HepG2 (cell line): ENCODE measurements around the gene BUB1B.

Experiments used
- CEBPB ChIP-seq: IDR thresholded peaks from 2 replicates; pipeline ENCODE4 v1.6.1; 2011; ENCODE audit warnings: low read depth, low read length, improper control_type of control experiment, borderline replicate concordance
- CTCF ChIP-seq: sonication (generic); formaldehyde crosslinking; IDR thresholded peaks from 2 replicates; pipeline ENCODE4 v1.5.0; 2020; ENCODE audit warnings: mild to moderate bottlenecking, missing genetic modification reagents, moderate library complexity
- ETV5 ChIP-seq: IDR thresholded peaks from 2 replicates; pipeline ENCODE4 v1.6.1; 2018; ENCODE audit warnings: missing biosample characterization, missing genetic modification reagents, inconsistent platforms, borderline replicate concordance
- MXD4 ChIP-seq: IDR thresholded peaks from 2 replicates; pipeline ENCODE4 v1.6.1; 2016; ENCODE audit warnings: mild to moderate bottlenecking, missing biosample characterization, missing genetic modification reagents
- RAD21 ChIP-seq: fragments of 450-650 bp; formaldehyde crosslinking; IDR thresholded peaks from 2 replicates; pipeline ENCODE4 v1.5.0; 2020; ENCODE audit warnings: mild to moderate bottlenecking
- SUZ12 ChIP-seq: fragments of 150-350 bp; IDR thresholded peaks from 2 replicates; pipeline ENCODE4 v1.6.1; 2014; ENCODE audit warnings: low read depth, low read length
- TF ChIP-seq, protein P1 (sequence below): sonication (generic); formaldehyde crosslinking; IDR thresholded peaks from 2 replicates; pipeline ENCODE4 v1.4.0; 2020; ENCODE audit warnings: mild to moderate bottlenecking, missing genetic modification reagents

DNA sequence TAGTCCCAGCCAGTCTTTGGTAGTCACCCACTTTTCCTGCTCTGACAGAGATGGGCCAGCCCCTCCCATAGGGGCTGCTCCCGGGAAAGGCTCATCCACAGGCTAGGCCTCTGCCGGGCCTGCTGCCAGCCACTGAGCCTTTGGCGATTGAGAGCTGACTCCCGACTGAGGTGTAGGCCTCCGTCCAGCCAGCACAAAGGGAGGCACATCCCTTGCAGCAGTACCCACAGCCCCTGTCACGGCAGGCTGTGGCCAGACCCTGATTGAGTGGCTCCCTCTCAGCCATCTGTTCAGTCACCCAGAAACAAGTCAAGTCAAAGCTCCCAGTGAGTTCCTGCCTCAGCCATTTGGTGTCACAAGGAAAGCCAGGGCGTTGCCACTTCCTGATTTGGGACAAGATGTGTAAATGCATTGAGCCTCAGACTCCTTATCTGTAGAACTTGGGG, 71.8 kb downstream of the BUB1B start:
- TF ChIP-seq MXD4 (CRISPR knock-in tag), result no peak
- no peak for TF ChIP-seq RAD21
- TF ChIP-seq ETV5 (CRISPR knock-in tag), result no peak
- no peak for TF ChIP-seq CTCF (CRISPR knock-in tag)
- TF ChIP-seq CEBPB, result no peak
- TF ChIP-seq SUZ12, result no peak
- TF ChIP-seq, protein P1, sequence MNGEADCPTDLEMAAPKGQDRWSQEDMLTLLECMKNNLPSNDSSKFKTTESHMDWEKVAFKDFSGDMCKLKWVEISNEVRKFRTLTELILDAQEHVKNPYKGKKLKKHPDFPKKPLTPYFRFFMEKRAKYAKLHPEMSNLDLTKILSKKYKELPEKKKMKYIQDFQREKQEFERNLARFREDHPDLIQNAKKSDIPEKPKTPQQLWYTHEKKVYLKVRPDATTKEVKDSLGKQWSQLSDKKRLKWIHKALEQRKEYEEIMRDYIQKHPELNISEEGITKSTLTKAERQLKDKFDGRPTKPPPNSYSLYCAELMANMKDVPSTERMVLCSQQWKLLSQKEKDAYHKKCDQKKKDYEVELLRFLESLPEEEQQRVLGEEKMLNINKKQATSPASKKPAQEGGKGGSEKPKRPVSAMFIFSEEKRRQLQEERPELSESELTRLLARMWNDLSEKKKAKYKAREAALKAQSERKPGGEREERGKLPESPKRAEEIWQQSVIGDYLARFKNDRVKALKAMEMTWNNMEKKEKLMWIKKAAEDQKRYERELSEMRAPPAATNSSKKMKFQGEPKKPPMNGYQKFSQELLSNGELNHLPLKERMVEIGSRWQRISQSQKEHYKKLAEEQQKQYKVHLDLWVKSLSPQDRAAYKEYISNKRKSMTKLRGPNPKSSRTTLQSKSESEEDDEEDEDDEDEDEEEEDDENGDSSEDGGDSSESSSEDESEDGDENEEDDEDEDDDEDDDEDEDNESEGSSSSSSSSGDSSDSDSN (CRISPR knock-in tag), result no peak
